Endothelial cell of umbilical vein (primary cell): ENCODE measurements around the gene ATP8A2. TPM values are rescaled to one million over a fixed set of nuclear protein-coding genes. Genes with fewer than 3 reads are reported as not detected.

ENCODE experiments used
- BruUV-seq: library from RNA; stranded (reverse); fragments of 400-500 nt; replicated peaks from 2 replicates; lab custom pipeline; 2021; lab: Mats Ljungman, UMichigan
- CTCF ChIA-PET: fragments of 300-600, 350-600 bp; sonication (Branson Sonifier 250); formaldehyde crosslinking; loops from one replicate; lab custom pipeline; 2021; ENCODE audit warnings: antibody characterized with exemption, inconsistent platforms; lab: Charles Lee
- POLR2A ChIA-PET: fragments of 300-600, 350-600 bp; sonication (Branson Sonifier 250); formaldehyde crosslinking; loops from one replicate; lab custom pipeline; 2021; ENCODE audit warnings: antibody characterized with exemption, inconsistent platforms; lab: Charles Lee
- DNase-seq: peaks from one replicate; pipeline ENCODE4 v3.0.0-alpha.2; 2011; ENCODE audit warnings: low read depth, low spot score
- FAIRE-seq: peaks from 2 replicates; lab custom pipeline; 2011; peaks lifted over from hg19 to GRCh38; lab: Jason Lieb, UNC
- H2AFZ ChIP-seq: 2 replicates; pipeline ENCODE4 v1.6.0; 2012; ENCODE audit warnings: low read depth, low read length, control low read depth, inconsistent platforms
- H3K27ac ChIP-seq: 2 replicates; pipeline ENCODE4 v1.5.1; 2011; ENCODE audit warnings: low read depth, mild to moderate bottlenecking, control low read depth, low read length, moderate library complexity; ENCODE audit not compliant: insufficient read depth
- H3K27me3 ChIP-seq, 2 experiments: 2 replicates each; pipeline versions ENCODE4 v1.6.0 to v1.6.1; 2011; ENCODE audit warnings: low read length in 2 of 2, mixed read lengths in 1 of 2; ENCODE audit not compliant: control insufficient read depth in 2 of 2, insufficient read depth in 2 of 2
- H3K36me3 ChIP-seq, 2 experiments: 2 replicates in 1 of 2; 3 replicates in 1 of 2; pipeline ENCODE4 v1.5.1; 2011; ENCODE audit warnings: low read length in 2 of 2, mild to moderate bottlenecking in 1 of 2, moderate library complexity in 1 of 2; ENCODE audit not compliant: control insufficient read depth in 2 of 2, insufficient read depth in 2 of 2; ENCODE audit errors: extremely low read depth in 1 of 2
- H3K4me1 ChIP-seq: 3 replicates; pipeline ENCODE4 v1.5.1; 2011; ENCODE audit warnings: mild to moderate bottlenecking, low read length; ENCODE audit not compliant: control insufficient read depth, insufficient read depth; ENCODE audit errors: extremely low read depth
- H3K4me2 ChIP-seq: 2 replicates; pipeline ENCODE4 v1.6.1; 2011; ENCODE audit warnings: low read length, control low read depth, mixed read lengths; ENCODE audit not compliant: insufficient read depth
- H3K4me3 ChIP-seq, 3 experiments: fragments of 200-600 bp in 1 of 3; sonication (generic), shearing (Covaris generic) in 1 of 3; replicated peaks in 1 of 3; 2 replicates each; pipeline ENCODE4 v1.5.1; 2011 to 2016; ENCODE audit warnings: control low read depth in 3 of 3, low read length in 3 of 3, mild to moderate bottlenecking in 2 of 3, inconsistent platforms in 1 of 3, low read depth in 1 of 3, moderate library complexity in 1 of 3; ENCODE audit not compliant: insufficient read depth in 1 of 3
- H3K79me2 ChIP-seq: 2 replicates; pipeline ENCODE4 v1.6.0; 2012; ENCODE audit warnings: low read length, inconsistent platforms; ENCODE audit not compliant: control insufficient read depth, insufficient read depth
- H3K9ac ChIP-seq: replicated peaks from 2 replicates; pipeline ENCODE3; 2011; ENCODE audit warnings: low read length, control low read depth; ENCODE audit not compliant: insufficient read depth; ENCODE audit errors: extremely low read depth
- H3K9me1 ChIP-seq: replicated peaks from 3 replicates; pipeline ENCODE4 v1.6.0; 2011; ENCODE audit warnings: mild to moderate bottlenecking, low read length; ENCODE audit not compliant: control insufficient read depth, insufficient read depth; ENCODE audit errors: extremely low read depth
- H3K9me3 ChIP-seq: replicated peaks from 2 replicates; pipeline ENCODE4 v1.5.1; 2012; ENCODE audit warnings: low read length, inconsistent platforms; ENCODE audit not compliant: control insufficient read depth, insufficient read depth
- H4K20me1 ChIP-seq: replicated peaks from 2 replicates; pipeline ENCODE3; 2011; ENCODE audit warnings: mild to moderate bottlenecking, low read length; ENCODE audit not compliant: control insufficient read depth, insufficient read depth; ENCODE audit errors: extremely low read depth
- CTCF ChIP-seq, 2 donors: IDR thresholded peaks; 1 replicate in 1 of 2; 2 replicates in 1 of 2; pipeline ENCODE4 v1.5.1; 2011; ENCODE audit warnings: low read length in 2 of 2, mild to moderate bottlenecking in 2 of 2, moderate library complexity in 2 of 2, control low read depth in 1 of 2, inconsistent platforms in 1 of 2, low read depth in 1 of 2; ENCODE audit not compliant: insufficient read depth in 1 of 2; ENCODE audit errors: extremely low read depth in 1 of 2
- EZH2 ChIP-seq: IDR thresholded peaks from 2 replicates; pipeline ENCODE4 v1.6.1; 2012; ENCODE audit warnings: borderline replicate concordance, low read depth, mild to moderate bottlenecking, moderate library complexity, low read length, inconsistent platforms; ENCODE audit not compliant: severe bottlenecking
- FOS ChIP-seq: IDR thresholded peaks from 2 replicates; pipeline ENCODE4 v1.6.1; 2011; ENCODE audit warnings: mild to moderate bottlenecking, low read length, moderate library complexity, borderline replicate concordance; ENCODE audit not compliant: insufficient read depth
- GATA2 ChIP-seq: IDR thresholded peaks from 2 replicates; pipeline ENCODE4 v1.7.0; 2011; ENCODE audit warnings: low read depth, mild to moderate bottlenecking, moderate library complexity, mixed read lengths, low read length; ENCODE audit not compliant: insufficient read length, insufficient read depth
- JUN ChIP-seq: IDR thresholded peaks from 2 replicates; pipeline ENCODE4 v1.6.1; 2011; ENCODE audit warnings: borderline replicate concordance, low read depth; ENCODE audit not compliant: insufficient read length, insufficient read depth
- MAX ChIP-seq: IDR thresholded peaks from 2 replicates; pipeline ENCODE4 v1.6.1; 2011; ENCODE audit not compliant: insufficient read depth, insufficient read length
- MYC ChIP-seq: IDR thresholded peaks from one replicate; pipeline ENCODE4 v1.6.1; 2011; ENCODE audit warnings: mild to moderate bottlenecking, low read depth, low read length
- POLR2A ChIP-seq: IDR thresholded peaks from 2 replicates; pipeline ENCODE4 v1.6.1; 2012; ENCODE audit warnings: low read depth, mild to moderate bottlenecking, control low read depth, low read length
- POLR2AphosphoS5 ChIP-seq: IDR thresholded peaks from 2 replicates; pipeline ENCODE4 v1.6.1; 2012; ENCODE audit warnings: low read depth, mild to moderate bottlenecking, control low read depth, low read length, moderate library complexity; ENCODE audit not compliant: insufficient read depth
- dilution Hi-C: fragments of 300-500 bp; cut with MboI; formaldehyde crosslinking; loops from one replicate; pipeline ENCODE4 v1.15.0; 2019; ENCODE audit warnings: low sequenced_read_pairs; ENCODE audit not compliant: extremely low pct_ligation_motif_present
- intact Hi-C: fragments of 100-400 bp; cut with micrococcal nuclease; formaldehyde crosslinking; loops from one replicate; pipeline ENCODE4 v1.10.0; 2022
- polyA plus RNA-seq, 4 experiments: library from polyadenylated mRNA; depleted of rRNA in 3 of 4; stranded (reverse) in 3 of 4; unstranded in 1 of 4; fragments of >200 nt; gene quantifications; 2 replicates each; pipeline versions ENCODE4 v1.2.1 to v1.2.3, GENCODE V29; 2011 to 2012; ENCODE audit warnings: missing spikeins in 1 of 4
- total RNA-seq: library from RNA; stranded (reverse); gene quantifications from 2 replicates; pipeline ENCODE4 v1.2.3, GENCODE V29; 2021

ATP8A2 gene
- total and polyA plus RNA-seq, 2 donors (not counting 3 experiments of a cell fraction or from before 2014, with no cell fraction given), result 0.11 to 0.49 TPM

GRCh38 chr13:25874064-25874737 is 502.4 kb downstream of the ATP8A2 start:
- POLR2A ChIA-PET, result no interaction called here
- FAIRE-seq (no peak), DNase-seq (no peak)
- Histone ChIP-seq H3K36me3 (no peaks in the 10 kb centered on the region), H3K9me3 (no peaks in the 10 kb centered on the region), H3K27me3 (peaks cover 0 to 2% of the 10 kb centered on the region in 2 experiments), H3K9ac (no peak overlapping the region), H4K20me1 (no peaks in the 10 kb centered on the region), H3K9me1 (no peaks in the 10 kb centered on the region), H3K4me2 (no peak overlapping the region), H3K4me1 (no peaks in the 10 kb centered on the region), H3K27ac (no peak overlapping the region), H3K4me3 (no peak overlapping the region), H3K79me2 (no peaks in the 10 kb centered on the region), H2AFZ (no peak overlapping the region)
- CTCF ChIA-PET, result interaction anchor here (0.7 kb wide), 1 partner anchor 12 kb away, joined by 3 read pairs; no protein-coding TSS in a partner anchor
- TF ChIP-seq POLR2AphosphoS5 (no peak), MAX (no peak), MYC (no peak), POLR2A (no peak), GATA2 (no peak), EZH2 (no peak), CTCF (IDR thresholded peaks at IDR 0.05; ENCODE audit: extremely low read depth in 1 of 2, insufficient read depth in 1 of 2, low read depth in 1 of 2, low read length in 2 of 2) (no peak), JUN (no peak), FOS (no peak)
- dilution Hi-C loops, result no loop called here
- no TSS peak for BruUV-seq
- intact Hi-C loops, result no loop called here
